HG03135 (cell line): Measurements from ENCODE around the gene MPPED2.

Experiments used
- ATAC-seq: cut with Tn5 transposase; IDR thresholded peaks from one replicate; pipeline ENCODE4 v1.9.1; 2021; ENCODE audit warnings: mild to moderate bottlenecking, moderate library complexity; ENCODE audit not compliant: unreplicated experiment

The MPPED2 gene

GRCh38 chr11:30423886-30424285 is 162.3 kb downstream of the MPPED2 start:
- no peak for ATAC-seq

DNA sequence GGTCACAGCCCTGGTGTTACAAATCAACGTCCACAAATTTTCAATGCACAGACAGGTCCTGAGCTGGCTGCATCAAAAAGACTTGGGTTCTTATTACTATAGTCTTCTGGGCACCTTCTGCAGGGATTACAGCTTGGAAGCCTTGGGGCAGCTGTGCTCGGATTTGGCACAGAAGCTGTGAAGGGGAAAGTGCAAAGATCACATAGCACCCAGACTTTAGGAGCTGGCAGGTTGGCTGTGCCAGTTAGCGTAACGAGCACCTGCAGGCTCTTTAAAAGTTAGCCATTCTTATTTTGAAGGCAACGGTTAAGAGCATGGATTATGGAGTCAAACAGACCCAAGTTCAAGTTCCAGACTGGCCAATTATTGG is 162.9 kb downstream of the MPPED2 start:
- no peak for ATAC-seq

GRCh38 chr11:30422447-30423278 is 163.5 kb downstream of the MPPED2 start:
- ATAC-seq, result no peak

GRCh38 chr11:30420233-30420787 is 165.8 kb downstream of the MPPED2 start:
- ATAC-seq, result no peak

DNA sequence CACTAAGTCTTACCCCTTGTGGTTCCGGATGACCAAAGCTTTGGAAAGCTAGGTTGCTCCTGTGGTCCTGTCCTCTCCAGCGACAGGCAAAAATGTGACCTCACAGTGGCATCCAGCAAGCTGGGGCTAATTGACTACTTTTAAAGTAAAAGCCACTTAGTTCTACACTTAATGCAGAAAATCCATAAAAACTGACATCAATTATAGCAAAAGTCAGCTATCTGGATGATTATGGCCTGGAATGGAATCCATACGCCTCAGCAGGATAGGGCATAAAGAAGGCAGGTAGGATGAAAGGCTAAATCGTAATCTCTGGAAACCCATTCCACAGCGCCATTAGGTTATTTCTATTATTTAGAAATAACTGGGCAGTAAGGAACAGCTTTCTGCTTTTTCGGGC is 171.3 kb downstream of the MPPED2 start:
- no peak for ATAC-seq

DNA sequence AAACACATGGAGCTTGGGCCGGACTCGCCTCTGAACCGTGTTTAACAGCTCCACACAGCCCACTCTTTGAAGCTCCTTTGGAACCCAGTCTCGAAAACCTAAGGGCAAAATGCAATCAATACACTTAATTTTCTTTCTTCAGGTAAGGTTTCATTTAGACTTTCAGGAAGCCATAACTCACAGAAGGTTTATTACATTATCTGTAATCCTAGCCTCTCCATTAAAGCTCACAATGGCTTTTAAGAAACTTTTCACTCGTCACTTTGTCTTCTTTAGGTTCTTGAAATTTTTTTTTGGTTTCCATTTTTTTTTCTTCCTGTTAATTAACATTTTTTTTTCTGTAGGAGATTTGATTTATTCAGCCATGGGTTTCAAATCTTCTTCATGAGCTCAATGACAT is 171.9 kb downstream of the MPPED2 start:
- no peak for ATAC-seq

GRCh38 chr11:30412509-30412908 is 173.6 kb downstream of the MPPED2 start:
- ATAC-seq, result no peak

- no peak for ATAC-seq
These were observed 174.8 kb downstream of the MPPED2 start for GRCh38 chr11:30411383-30411782.

DNA sequence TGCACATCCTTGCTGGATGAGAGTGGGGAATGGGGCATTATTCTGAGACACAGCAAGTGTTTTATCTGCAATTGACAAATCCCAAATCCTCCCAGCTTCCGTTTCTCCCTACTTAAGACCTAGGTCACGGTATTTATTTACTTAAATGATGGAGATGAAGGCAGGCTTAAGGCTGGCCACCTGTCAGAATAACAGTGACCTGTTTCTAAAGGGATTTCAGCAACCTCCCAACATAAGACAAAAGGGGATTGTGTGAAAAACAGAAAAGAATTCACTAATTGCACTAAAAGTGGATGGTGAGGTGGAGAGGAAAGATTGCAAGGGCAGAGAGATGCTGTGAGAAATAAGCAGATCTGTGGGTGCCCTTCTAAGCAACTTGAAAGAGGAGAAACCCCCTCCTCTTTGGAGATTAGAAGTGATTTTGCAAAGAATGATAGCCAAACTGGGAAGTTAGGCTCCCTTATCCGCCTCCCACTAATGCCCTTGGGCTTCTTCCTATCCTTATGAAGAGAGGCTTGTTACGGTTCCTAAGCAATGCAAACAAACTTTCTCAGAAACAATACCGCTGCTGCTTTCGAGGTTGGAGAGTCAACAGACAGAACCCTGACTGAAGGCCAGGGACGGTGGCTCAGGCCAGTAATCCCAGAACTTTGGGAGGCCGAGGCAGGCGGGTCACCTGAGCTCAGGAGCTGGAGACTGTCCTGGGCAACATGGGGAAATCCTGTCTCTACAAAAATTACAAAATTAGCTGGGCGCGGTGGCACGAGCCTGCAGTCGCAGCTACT is 179.0 kb downstream of the MPPED2 start:
- ATAC-seq, result no peak

GRCh38 chr11:30405385-30405784 is 180.8 kb downstream of the MPPED2 start:
- no peak for ATAC-seq

DNA sequence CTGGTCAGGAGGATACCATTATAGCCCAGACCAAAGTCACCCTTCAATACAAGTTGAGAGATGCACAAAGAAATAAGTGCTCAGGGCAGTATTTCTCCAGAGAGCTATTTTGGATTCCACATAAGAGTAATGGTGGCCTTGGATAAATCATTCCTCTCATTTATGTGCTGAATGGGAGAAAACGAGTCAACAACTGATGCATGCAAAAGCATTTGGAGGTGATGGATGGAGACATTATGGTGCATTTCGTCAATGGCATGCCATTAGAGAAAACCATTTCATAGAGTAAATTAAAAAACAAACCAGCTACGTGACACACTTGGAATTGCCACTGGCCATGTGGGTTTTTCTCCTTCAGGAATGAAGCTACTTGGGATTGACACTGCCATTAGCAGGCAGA is 182.0 kb downstream of the MPPED2 start:
- ATAC-seq, result no peak

DNA sequence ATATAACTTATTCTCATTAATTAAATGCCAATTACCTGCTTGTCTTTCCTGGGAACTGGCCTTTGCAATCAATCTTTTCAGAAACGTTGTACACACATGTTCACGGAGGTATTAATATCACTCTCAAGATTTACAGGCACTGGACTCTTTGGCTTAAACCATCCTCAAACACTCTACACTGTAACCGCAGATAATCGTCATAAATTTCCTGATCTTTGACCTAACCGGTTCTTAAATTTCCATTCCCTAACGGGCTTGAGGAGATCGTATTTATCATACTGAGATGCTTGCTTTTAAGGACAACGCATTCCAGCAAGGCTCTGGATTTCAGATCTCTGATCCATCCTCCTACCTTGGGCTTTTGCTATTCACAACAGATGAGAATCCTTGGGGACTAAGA is 190.4 kb downstream of the MPPED2 start:
- no peak for ATAC-seq

DNA sequence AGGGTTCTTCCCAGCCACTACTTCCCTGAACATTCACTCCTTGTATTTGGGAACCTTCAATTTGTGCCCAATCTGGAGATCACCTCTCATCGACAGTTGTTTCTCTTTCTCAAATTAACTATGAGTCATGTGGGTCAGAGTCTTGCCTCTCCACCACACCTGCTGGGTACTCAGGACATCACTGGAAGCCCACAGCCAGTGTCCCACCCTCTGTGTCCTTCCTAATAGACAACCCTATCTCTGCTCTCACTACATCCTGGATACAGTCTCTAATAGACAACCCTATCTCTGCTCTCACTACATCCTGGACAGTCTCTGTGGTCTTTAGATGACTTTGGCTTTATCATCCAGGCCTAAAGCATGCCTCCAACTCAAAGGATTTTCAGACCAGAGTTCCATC is 193.1 kb downstream of the MPPED2 start:
- no peak for ATAC-seq

- no peak for ATAC-seq
These were observed 193.8 kb downstream of the MPPED2 start for GRCh38 chr11:30392221-30392784.

GRCh38 chr11:30388957-30389356 is 197.2 kb downstream of the MPPED2 start:
- no peak for ATAC-seq

DNA sequence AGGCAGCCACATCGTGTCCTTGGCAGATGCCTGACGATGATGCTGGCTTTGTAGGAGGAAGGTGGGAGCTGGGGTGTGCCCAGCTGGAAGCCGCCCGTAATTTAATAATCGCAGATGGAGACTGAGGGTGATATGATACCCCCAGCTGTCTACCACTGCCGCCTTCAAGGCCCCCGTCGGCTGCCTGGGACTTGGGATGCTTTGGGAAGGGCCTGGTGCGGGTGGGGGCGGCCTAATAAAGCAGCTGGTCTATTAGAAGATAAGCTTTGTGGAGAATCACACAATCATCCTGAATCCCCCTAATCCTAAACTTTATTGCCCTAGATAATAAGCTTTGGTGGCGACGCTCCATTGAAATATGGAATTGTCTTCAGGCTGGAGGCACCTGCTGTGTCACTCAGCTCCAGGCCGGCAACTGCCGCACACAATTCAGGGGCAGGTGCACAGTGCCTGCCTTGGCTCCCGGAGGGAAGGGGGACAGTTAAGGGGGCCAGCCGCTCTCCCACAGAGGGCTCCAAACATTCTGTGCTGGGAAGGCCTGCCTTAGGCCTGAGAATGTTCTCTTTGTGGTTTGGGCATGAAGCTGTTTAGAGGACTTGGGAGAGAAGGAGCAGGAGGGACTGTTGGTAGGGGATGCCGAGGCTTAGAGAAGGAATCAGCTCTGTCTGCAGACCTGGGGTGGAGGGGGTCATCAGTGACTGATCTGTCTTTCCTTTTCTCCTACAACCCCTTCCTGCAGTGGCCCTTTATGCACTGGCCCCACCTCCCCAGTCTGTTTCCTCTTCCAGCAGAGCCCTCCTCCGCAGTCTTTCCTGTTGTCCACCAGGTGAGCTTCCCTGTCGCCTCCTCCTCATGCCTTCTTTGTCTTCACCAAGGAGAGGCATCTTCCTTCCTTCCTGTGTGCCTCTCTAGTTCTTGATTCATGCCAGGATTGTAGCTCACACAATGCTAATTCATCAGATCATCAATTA is 198.0 kb downstream of the MPPED2 start:
- ATAC-seq, result no peak

- no peak for ATAC-seq
These were observed 204.3 kb downstream of the MPPED2 start for GRCh38 chr11:30381879-30382278.

- ATAC-seq, result no peak
These were observed 205.3 kb downstream of the MPPED2 start for GRCh38 chr11:30380846-30381245.

DNA sequence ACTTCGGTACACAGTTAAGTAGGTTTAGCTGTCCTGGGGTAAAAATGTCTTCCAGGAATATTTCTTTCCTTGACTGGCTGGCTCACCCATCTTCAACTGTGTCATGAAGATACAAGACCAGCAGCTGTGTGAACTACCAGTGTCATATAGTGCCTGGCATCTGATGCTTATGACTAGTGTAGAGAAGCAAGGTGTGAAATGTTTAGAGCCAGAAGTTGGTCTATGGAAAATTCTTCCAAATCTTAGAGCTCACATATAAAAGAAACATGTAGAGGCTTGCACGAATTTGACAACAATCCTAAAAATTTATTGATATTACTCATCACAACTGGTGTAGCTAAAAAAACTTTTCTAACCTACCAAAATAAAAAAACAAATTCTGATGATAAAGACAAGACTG is 208.8 kb downstream of the MPPED2 start:
- ATAC-seq, result no peak

- ATAC-seq, result no peak
These were observed 216.0 kb downstream of the MPPED2 start for GRCh38 chr11:30370164-30370563.
